DMS79 treated with DMSO at 0.1 percent for 48 hours (cell line): ENCODE data around the gene CIAO1.
"Not testable (repeated sequence)": the region's sequence is repeated elsewhere in the genome, so short reads cannot be mapped to it uniquely, and the experiment has no call there.

Experiments used
- DNase-seq: peaks from one replicate; lab custom pipeline; 2025; lab: John Stamatoyannopoulos, UW

The CIAO1 gene

DNA sequence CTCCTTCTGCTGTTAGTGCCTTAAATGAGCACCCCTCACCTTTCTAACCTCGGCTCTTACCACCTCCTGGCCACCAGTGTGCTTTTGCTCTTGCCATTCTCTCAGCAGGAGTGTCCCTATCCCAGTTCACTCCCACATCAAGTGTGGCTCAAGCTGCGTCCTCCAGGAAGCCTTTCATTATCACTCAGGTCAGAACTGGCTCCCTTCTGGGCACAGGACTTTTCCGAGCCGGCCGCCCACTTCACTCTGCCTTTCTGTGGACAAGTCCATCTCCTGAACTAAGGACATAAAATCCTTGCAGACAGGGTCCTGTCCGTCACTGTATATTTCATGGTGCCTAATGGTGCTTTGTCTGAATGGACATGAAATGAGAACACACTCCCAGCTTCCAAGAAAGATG is 15.8 kb upstream of the CIAO1 start:
- no peak for DNase-seq

DNA sequence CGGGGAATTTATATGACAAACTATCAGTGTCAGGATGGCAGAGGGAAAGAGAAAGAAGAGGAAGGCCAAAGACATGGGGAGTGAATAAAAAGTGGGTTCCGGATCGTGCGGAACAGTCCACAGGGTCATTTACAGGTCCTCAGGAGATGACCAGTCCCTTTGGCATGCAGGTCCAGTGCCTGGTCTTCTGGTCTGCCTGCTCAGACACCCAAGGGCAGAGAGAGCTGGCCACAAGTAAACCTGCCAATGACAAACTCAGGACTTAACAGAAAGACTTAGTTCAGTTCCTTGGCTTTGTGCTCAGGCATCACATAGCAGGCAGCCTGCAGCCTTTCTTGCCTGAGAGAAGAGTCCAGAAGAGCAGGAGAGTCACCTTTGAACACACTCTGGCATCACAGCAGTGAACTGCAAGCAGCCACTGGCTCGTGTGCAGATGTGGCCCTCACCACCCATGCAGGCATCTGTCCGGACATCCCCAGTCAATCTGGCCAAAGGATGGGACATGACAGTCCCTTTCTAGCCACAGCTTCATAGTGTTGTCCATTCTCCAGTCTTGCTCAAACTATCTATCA is 14.2 kb upstream of the CIAO1 start:
- no peak for DNase-seq

DNA sequence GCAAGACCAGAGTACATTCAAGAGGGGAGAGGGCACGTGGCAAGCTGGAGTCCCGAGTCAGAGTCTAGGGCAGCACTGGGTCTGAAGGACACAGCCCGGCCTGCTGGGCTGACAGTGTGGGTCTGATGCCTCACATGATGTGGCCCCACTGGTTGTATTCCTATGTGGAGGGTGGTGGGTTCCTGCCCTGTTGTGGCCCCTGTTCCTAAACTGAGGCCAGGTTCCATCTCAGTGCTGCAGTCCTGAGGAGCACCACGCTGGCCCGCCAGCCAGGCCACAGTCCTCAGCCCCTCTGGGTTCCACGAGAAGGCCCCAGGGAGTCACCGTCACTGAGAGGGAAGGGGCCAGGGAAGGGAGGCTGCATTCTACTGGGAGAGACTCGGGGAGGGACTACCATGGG is 13.5 kb upstream of the CIAO1 start:
- no peak for DNase-seq

DNA sequence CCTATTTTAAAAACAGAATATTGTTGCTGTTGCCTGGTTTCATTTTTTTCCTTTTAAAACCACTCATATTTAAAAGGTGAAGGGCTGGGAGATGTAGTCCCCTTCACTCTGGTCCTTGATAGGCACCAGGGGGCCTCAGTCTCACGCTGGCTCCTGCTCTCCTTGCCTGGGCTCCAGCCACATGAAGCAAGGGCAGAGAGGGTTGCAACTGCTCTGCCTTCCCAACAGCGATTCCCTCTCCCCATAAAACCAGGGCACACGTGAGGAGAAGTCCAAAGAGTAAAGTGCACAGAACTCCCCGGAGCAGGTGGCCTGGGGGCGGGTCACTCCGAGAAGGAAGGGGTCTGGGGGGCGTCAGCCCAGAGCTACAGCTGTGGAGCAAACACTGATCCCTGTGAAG is 13.0 kb upstream of the CIAO1 start:
- DNase-seq, result no peak

DNA sequence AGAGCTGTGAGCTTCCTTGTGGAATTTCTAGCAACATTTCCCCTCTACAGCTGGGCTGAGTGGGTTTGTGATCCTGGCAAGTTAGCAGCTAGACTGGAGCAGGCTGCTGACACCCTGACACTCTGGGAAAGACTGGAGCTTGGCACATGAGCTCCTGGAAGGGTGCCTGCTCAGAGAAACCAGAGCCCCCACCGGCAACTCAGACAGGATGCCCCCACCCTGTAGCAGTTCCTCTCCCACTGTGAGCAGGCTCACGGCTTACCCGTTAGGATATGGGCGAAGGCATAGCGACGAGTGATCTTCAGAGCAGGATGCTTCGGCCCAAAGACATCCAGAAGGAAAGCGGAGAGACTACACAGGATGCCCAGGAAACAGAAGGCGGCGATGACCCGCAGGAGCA is 11.5 kb upstream of the CIAO1 start:
- DNase-seq, result no peak

DNA sequence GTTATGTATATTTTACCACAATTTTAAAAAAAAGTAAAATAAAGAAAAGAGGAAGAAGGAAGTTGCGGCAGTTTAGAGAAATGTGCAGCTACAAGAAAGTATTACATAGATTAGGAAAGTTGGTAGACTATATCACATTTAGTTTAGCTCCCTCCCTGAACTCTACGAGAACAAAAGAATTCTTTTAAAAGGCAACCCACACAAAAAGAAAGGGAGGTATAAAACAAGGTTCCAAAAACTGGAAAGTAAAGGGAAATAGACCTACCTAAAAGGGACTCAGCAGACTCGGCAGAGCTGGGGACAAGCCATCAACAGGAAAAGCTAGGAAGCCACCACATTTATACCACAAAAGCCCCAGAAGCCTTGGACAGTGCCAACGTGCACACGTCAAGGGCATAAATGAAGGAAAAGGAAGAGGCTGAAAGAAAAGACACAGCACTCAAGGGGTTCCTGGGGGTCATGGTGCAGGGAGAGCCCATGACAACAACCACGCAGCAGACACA is 9.4 kb upstream of the CIAO1 start:
- no peak for DNase-seq

DNA sequence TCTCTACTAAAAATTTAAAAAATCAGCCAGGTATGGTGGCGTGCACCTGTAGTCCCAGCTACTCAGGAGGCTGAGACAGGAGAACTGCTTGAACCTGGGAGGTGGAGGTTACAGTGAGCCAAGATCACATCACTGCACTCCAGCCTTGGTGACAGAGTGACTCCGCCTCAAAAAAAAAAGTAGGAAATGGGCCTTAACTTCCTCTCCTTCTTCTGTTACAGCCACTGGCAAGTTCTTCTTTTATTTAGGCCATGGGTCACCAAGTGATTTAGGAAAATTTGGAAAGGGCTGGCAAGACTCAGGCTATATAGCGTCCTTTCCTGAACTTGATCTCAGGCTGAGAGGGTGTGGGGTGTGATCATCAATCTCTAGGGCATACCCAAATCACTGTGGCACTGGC is 8.3 kb upstream of the CIAO1 start:
- DNase-seq, result not testable (repeated sequence)

DNA sequence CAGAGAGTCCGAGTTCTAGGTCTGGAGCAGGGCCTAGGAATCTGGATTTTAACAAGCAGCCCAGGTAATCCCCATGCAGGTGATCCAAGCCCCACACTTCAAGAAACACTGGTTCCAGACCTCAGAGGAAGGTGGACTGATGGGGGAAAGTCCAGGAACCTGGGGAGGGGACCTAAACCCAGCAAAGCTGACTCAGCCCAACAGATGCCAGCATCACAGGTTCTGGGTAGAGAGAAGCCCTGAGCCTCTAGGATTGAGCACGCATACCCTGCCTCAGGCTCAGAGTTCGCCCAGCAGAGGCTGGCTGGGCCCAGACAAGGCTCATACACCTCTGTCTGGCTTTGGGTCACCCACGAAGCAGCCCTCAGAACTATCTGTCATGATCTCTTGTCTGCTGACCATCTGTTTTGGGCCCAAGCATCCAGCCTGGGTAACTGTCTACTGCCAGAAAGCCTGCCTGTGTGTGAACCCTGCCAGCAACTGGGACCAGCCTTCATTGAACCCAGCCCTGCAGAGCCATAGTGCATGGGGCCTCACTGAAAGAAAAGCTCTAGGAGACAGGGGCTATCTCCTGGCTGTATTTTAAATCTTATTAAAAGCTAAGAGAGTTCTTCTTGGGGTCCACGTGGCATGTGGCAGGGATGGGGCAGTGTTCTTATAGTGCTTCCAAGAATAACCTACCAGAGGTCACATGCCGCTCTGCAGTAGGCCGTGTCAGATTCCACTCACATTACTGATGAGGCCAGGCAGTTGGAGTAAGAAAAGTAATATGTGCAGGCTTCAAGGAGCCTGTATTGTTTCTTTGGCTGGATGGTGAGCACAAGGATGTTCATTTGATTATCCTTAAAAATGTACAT is 7.6 kb upstream of the CIAO1 start:
- DNase-seq, result no peak

DNA sequence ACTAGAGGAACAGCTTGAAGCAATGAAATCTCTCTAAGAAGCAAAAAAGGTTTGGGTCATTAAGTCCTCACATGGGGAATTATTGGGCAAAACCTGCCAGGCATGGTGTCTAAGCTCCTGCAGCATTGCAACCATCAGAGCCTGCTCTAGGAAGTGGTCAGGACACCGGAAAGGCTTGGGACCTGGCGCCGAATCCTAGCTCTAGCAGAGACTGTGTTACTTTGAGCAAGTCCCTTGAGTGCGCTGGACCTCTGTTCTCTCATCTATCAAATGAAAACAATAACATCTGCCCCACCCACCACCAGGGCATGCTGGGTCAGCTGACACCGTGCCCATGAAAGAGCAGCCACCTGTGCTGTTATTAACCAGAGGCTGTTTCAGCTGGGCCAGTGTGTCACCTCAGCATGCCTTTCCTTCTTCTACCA is 6.5 kb upstream of the CIAO1 start:
- no peak for DNase-seq

DNA sequence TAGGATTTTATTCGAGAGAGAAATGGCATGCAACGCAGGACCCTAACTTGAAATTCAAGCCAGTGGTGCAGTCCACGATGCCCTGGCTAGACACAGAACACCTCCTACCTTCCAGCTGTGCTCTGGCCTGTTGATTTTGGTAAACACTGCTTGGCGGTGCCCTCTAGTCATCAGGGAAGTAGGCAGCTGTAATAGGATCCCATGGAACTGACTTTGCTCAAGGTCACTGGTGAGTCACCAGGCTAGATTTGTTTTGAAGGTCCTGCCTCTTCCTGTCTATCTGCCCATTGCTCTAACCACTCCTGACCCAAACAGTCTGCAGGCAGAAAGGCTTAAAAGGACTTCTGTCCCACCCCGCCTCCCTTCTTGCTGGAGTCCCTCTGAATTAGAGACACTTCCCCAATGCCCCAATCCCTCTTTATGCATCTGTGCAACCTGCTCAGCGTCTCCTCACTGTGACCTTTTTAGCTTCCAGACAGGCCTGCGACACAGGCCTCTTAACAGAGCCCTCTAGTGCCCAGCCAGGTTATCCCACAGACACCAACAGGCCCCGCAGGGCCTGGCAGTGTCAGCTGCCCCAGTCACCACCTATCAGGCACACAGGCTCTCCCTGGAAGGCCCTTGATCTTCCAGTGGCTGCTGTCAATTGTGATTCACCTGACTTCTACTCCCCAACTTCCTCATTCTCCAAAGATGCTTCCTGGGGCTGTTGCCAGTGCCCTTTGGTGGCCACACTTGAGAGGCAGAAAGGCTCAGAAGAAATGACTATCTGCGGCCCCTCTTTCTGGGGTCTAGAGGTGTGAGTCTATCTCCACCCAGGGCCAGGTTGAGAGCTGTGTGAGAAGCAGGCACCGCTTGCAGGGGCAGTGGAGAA is 5.4 kb upstream of the CIAO1 start:
- peak; percentile 23 for DNase-seq

DNA sequence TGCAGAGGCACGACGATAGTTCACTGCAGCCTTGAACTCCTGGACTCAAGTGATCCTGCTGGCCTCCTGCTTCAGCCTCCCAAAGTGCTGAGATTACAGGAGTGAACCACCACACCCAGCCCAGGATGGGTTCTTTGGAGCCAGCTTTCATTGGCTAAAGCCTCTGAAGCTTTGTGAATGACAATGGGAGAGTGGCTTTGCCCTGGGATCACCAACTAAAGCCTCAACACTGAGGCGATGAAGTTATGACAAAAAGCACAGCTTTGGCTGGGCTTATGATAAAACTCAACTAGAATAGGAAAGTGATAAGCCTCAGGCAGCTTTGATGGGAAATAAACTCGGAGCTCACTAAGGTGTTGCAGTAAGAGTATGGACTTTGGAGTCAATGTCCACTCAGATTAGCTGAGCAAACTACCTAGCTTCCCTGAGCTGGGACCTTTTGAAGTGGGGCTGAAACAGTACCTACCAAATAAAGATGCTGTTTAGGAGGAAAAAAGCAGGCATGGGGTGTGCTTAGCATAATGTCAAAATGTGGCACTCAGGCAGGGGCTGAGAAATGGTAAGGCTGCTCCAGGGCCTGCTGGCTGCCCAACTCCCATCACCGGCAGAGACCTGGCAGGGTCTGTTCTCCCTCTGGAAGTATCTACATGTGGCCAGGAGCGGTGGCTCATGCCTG is 4.6 kb upstream of the CIAO1 start:
- DNase-seq, result no peak

DNA sequence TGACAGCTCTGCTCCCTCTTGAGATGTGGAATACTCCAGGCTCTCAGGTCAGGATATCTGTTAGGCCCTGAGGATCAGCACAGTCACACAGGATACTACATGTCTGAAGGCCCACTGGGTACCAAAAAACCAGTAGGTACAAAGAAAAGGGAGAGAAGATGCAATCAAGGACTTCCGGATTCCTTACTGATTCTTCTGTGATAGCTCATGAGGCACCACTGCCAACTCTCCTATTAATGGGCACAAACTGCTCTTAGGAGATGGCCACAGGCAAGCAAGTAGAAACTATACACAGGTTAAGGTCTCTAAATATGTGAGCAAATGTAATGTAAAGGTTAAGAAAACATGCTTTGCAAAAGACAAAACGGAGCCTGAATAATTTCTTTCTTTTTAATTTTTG is 3.7 kb upstream of the CIAO1 start:
- DNase-seq, result no peak

DNA sequence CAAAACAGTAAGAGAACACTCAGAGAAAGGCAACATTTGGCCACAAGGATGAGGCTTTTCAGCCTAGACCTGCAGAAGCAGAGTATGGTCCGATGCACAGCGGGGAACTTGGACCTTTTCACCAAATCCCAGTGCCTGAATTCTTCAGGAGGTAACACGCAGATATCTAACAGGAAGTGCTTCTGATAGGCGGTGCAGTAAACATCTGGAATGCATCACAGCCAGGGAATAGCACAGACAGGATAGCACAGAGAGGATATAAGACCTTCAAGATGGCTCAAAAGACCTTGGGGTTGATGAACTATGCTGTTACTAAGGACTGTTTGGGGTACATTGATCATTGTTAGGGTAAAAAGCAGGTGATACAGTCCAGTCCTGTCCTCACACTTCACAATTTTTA is 1.9 kb upstream of the CIAO1 start:
- DNase-seq, result no peak

DNA sequence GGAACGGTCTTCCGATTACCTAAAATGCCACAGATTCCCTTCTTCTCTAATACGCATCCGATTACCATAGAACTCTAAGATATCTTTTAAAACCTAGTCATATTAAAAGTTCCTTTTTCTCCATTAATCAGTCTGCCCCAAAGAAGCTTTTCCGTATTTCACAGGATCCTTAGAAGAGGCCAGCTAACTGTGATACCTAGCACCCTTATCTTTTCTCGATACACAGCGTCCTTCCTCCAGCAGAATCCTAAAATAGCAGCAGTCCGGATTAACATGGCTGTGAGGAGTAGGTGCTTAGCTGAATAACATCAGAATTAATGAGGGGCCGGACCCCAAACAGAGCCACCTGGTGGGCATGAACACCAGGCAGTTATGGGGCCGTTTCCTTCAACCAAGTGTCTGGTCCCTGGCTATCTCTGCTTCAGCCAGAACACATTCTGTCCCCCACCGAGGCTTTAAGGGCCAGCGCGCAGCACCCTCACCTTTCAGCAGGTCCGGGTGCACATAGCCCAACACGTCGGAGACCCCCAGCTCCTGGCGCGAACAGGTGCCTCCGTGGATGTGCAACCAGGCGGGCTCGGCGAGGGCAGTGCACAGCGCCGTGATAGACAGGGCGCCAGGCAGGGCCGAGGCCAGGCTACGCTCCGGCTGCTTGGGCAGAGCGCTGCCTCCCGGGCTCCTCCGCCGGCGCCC is 1.2 kb upstream of the CIAO1 start:
- DNase-seq, result peak; percentile 51

DNA sequence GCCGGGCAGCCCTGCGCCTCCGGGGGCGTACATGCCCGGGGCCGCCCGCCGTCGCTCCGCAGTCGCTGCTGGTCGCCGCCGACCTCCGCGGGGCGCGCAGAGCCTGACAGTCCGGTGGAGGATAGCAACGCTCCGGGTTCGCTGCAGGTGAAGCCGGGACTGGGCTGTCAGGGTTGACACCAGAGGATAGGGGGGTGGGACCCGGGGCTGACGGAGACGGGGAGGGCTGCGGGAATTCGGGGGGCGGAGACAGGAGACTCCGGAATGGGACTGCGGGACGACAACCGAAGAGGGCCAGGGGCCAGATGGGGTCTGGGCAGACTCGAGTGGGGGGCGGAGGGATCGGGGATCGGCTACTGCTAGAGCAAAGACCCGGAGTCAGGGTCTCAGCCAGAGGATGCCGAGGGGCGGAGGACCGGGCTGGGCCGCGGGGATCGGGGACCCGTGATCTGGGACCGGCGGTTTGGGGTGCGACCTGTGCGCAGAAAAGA is 631 bp upstream of the CIAO1 start:
- peak; percentile 62 for DNase-seq

DNA sequence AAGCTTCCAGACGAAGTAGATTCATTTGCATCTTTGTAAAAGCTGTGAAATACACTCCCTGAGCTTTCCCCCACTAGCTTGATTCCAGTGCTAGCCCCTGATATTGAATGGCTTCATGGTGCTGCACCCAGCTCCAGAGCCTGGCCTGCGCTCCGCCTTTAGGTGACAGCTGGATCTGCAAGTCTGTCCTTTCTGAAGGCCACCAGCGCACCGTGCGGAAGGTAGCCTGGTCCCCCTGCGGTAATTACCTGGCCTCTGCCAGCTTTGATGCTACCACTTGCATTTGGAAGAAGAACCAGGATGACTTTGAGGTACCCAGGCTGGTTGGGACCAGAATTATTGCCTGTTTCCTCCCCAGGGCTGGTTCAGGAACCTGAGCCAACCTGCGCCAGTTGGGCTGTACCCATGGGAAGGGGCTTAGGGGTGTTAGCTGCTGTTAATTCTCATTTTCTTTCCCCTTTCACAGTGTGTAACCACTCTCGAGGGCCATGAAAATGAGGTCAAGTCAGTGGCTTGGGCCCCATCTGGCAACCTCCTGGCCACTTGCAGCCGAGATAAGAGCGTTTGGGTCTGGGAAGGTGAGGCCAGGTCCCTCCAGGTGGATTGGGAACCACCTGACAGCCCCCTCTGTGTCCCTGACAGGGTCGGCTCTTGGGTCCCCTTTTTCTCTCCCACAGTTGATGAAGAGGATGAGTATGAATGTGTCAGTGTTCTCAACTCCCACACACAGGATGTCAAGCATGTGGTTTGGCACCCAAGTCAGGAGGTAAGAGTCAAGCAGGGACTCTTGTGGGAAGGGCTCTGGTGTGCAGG is 1.3 kb downstream of the CIAO1 start:
- no peak for DNase-seq

DNA sequence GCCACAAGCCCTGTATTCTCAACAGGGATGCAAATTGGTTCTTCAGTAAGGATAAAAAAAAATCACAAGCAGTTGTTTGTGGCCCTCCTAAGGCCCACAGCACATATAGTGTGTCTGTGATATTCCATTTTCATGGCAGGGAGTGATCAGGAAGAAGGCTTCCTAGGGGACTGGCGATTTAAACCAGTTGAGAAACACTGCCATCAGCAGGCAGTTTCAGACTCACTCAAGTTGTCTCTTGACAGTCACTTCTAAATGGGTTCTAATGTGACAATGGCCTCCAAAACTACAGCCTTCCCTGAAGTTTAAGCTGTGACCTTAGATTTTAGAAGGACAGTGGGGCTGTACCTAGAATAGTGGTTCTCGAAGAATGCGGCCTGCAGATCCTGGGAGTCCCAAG is 6.0 kb downstream of the CIAO1 start:
- no peak for DNase-seq

DNA sequence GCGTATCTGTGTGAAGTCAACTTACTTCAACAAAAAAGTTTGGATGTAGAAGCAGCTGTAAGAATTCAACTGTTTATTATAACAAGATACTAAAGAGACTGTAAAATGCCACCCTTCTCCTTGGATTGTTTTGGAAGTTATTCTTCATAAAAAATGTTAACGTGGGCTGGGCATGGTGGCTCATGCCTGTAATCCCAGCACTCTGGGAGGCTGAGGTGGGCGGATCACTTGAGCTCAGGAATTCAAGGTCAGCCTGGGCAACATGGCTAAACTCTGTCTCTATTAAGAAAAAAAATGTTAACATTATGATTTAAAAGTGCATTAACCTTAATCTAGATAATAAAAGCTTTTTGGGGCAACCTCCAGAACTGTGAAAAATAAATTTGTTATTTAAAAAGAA is 7.7 kb downstream of the CIAO1 start:
- DNase-seq, result no peak

DNA sequence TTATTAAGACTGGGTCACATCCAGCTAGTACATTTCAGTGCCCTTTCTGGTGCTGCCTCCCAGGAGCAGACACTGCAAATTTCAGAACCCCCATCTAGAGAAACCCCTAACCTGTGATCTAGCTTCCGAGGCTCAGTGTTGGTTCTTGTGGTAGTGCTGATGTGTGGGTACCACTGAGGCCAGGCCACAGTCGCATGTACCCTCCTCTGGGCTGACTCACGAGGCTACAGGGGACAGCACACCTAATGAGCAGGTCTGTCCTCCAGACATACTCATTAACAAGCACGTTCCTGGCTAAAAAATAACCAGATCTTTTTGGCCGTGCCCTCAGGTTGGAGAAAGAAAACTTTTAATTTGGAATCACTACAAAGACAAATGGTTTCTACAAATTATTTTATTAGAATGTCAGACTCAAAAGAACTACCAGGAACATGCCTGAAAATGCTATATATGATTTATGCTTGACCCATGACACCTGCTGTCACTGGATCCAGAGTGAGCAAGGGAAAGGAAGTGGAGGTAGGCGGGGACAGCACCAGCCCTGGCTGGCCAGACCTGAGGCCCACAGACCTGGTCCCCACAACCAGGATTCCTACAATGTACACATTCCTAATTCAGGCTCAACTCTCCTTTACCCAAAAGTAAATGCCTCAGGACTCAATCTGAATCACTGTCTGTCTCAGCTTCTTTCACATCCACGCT is 8.5 kb downstream of the CIAO1 start:
- no peak for DNase-seq
